Activated CD8-positive, alpha-beta T cell treated with anti-CD3 and anti-CD28 coated beads, Interleukin-2, amount 10 ng/mL, durations not matched to agents 7 days and 5 days (primary cell): ENCODE measurements around the gene CTTNBP2NL. TPM values are rescaled to one million over a fixed set of nuclear protein-coding genes. Genes with fewer than 3 reads are reported as not detected.

ENCODE experiments used
- ATAC-seq: fragments of 150-1000 bp; cut with Tn5 transposase; one replicate; pipeline ENCODE4 v1.10.0; 2021; ENCODE audit warnings: moderate library complexity
- CTCF ChIA-PET: fragments of 350-600 bp; sonication (Branson Sonifier 250); formaldehyde crosslinking; loops from one replicate; lab custom pipeline; 2021; ENCODE audit warnings: antibody characterized with exemption; lab: Charles Lee
- POLR2A ChIA-PET: fragments of 350-600 bp; sonication (Branson Sonifier 250); formaldehyde crosslinking; loops from one replicate; lab custom pipeline; 2021; ENCODE audit warnings: antibody characterized with exemption; lab: Charles Lee
- DNase-seq: peaks from one replicate; pipeline ENCODE4 v3.0.0-alpha.2; 2020
- H3K27ac Mint-ChIP-seq: one replicate; pipeline ENCODE4 v1.8.0; 2021; ENCODE audit warnings: mild to moderate bottlenecking, mixed read lengths
- H3K27me3 Mint-ChIP-seq: one replicate; pipeline ENCODE4 v1.8.0; 2021; ENCODE audit warnings: low read depth, mixed read lengths
- H3K36me3 Mint-ChIP-seq: one replicate; pipeline ENCODE4 v1.8.0; 2021; ENCODE audit warnings: low read depth, mixed read lengths
- H3K4me1 Mint-ChIP-seq: one replicate; pipeline ENCODE4 v1.8.0; 2021; ENCODE audit warnings: low read depth, mixed read lengths
- H3K4me3 Mint-ChIP-seq: one replicate; pipeline ENCODE4 v1.8.0; 2021; ENCODE audit warnings: mild to moderate bottlenecking, mixed read lengths
- H3K9me3 Mint-ChIP-seq: one replicate; pipeline ENCODE4 v1.8.0; 2022; ENCODE audit warnings: mixed read lengths; ENCODE audit not compliant: insufficient read depth
- microRNA-seq: library from miRNA; unstranded; fragments of <30 nt; microRNA quantifications from one replicate; pipeline ENCODE4 v1.2.0, GENCODE V29; 2022
- total RNA-seq, 2 experiments: library from RNA; stranded (reverse); gene quantifications; one replicate each; pipeline ENCODE4 v1.2.3, GENCODE V29; 2021

The CTTNBP2NL gene
- total RNA-seq, 2 experiments from 2014 or later, result 0.53 to 0.57 TPM

DNA sequence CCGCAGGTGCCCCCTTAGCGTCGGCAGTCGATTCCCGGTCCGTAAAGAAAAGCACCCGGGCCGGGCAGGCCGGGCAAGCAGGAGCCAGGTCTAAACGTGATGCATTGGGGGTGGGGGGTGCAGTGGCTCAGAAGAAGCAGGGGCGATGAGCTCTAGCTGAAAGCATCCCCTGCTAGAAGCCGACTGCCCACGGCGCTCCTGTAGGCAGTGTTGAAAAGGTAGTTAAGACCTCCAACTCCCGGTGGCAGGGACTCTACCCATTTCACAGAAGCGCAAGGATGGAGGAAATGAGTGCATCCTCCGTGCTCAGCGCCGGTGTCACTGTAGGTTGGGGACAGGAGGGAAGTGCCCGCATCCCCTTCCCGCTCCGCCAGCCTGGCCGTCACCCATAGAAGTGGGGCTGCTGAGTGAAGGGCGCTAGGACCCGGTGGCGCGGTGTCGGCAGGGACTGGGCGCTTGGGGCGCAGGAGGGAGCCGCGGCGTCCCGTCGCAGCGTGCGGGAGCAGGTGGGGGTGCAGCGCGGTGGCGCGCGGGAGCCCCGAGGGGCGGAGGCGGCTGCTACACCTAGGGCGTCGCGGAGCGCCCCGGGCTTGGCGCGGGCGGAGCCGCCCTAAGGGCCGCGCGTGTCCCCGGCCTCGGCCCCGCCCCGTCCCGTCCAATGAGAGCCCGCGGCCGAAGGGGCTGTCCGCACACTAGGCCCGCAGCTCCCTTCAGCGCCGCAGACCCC is 112.4 kb downstream of the CTTNBP2NL start, which contains the start of gene WNT2B:
Gene WNT2B, plus strand, starts transcription at position 688 of the 727 bp plus-strand sequence. CDS start 298 bp downstream, outside the sequence.
- H3K9me3 Mint-ChIP-seq, result no peaks in the 10 kb centered on the region
- peaks cover 43% of the 10 kb centered on the region for H3K27me3 Mint-ChIP-seq
- ATAC-seq (peak; percentile 84), DNase-seq (peak; percentile 61)
- H3K27ac Mint-ChIP-seq, result no peak within 1 kb of the TSS
- H3K36me3 Mint-ChIP-seq, result no peaks in the 10 kb centered on the region
- peak within 1 kb of the TSS; percentile 67 for H3K4me3 Mint-ChIP-seq
- peaks cover 11% of the 10 kb centered on the region for H3K4me1 Mint-ChIP-seq
- CTCF ChIA-PET, result interaction anchor here (0.7 to 1.3 kb wide), 2 partner anchors 134 to 327 kb away, joined by 3 read pairs; no protein-coding TSS in a partner anchor
- POLR2A ChIA-PET, result interaction anchor here (0.9 to 1.4 kb wide), 2 partner anchors 34 to 110 kb away, joined by 3 to 4 read pairs; no protein-coding TSS in a partner anchor

DNA sequence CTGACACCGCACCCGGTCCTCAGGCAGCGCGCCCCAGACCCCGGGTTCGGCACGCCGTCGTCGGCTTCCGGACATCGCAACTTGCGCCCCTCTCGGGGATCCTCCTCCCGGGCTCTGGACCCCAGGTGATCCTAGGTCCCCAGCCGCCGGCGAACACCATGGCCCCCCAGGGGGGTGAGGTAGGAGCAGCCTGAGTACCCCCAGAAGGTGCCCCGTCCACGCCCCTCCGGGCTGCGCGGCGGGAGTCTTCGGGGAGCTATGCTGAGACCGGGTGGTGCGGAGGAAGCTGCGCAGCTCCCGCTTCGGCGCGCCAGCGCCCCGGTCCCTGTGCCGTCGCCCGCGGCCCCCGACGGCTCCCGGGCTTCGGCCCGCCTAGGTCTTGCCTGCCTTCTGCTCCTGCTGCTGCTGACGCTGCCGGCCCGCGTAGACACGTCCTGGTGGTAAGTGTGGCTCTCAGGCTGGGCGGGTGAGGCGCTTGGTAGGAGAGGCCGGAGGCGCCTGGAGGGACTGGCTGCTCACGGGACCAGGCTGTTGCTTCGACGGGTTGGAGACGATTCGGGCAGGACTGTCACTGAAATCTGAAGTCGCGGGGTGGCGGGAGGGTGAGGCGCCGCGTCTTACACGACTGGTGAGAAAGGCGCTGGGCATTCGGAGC is 113.1 kb downstream of the CTTNBP2NL start:
- Mint-ChIP-seq H3K4me1 (peaks cover 11% of the 10 kb centered on the region), H3K4me3 (peak overlapping the region; percentile 22), H3K27me3 (peaks cover 38% of the 10 kb centered on the region), H3K9me3 (no peaks in the 10 kb centered on the region), H3K27ac (no peak overlapping the region), H3K36me3 (no peaks in the 10 kb centered on the region)
- DNase-seq (no peak), ATAC-seq (peak; percentile 59)
- ChIA-PET CTCF (interaction anchor here (1.3 kb wide), 1 partner anchor 135 kb away, joined by 3 read pairs; no protein-coding TSS in a partner anchor), POLR2A (interaction anchor here (1.4 kb wide), 1 partner anchor 34 kb away, joined by 4 read pairs; no protein-coding TSS in a partner anchor)

DNA sequence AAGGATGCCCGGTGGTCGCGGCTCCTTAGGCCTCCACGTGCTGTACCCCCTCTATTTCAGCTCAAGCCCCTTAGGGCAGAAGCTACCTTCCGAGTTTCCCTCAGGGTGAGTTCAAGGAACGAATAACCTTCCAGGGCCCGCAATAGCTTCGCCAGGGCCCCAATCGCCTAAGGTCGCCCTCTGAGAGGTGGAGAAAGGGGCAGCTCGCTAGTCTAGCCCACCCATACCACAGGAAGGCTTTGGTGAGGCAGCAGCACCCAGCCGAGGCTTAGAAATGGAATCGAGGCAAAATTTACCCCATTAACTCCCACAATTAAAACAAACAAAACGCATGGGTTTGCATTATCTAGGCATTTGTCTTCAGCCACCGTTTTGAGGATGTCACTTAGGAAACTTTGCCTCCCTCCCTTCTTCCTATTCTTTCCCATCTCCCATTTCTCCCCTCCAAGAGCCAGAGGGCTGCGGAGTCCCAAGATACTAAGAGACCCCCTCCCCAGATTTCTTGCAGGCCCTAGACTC is 113.7 kb downstream of the CTTNBP2NL start:
- no peak for ATAC-seq
- no peak overlapping the region for H3K27ac Mint-ChIP-seq
- ChIA-PET POLR2A (interaction anchor here (1.4 kb wide), 1 partner anchor 33 kb away, joined by 4 read pairs; no protein-coding TSS in a partner anchor), CTCF (no interaction called here)
- H3K4me3 Mint-ChIP-seq, result peak overlapping the region; percentile 22
- peaks cover 33% of the 10 kb centered on the region for H3K27me3 Mint-ChIP-seq
- H3K36me3 Mint-ChIP-seq, result no peaks in the 10 kb centered on the region
- no peaks in the 10 kb centered on the region for H3K9me3 Mint-ChIP-seq
- DNase-seq, result no peak
- peaks cover 11% of the 10 kb centered on the region for H3K4me1 Mint-ChIP-seq

DNA sequence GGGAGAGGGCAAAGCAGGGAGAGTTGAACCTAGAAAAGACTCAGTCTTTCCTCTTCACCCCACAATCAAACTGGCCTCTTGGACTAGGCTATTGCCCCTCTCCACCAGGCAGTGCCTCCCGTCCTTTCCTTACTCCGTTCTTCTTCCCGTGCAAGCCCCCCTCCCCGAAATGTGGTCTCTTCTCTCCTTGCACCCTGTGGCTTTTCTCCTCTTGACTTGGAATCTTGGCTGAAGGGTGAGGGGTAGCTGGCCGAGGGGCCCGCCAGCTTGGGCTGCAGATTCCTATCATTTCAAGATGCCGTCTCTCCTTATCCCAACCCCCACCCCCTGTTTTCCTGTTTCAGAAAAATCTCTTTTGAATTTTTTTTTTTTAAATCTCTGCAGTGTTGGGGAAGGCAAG is 114.3 kb downstream of the CTTNBP2NL start:
- CTCF ChIA-PET, result no interaction called here
- H3K9me3 Mint-ChIP-seq, result no peaks in the 10 kb centered on the region
- no peak for ATAC-seq
- H3K4me3 Mint-ChIP-seq, result no peak overlapping the region
- H3K27ac Mint-ChIP-seq, result no peak overlapping the region
- peaks cover 29% of the 10 kb centered on the region for H3K27me3 Mint-ChIP-seq
- H3K36me3 Mint-ChIP-seq, result no peaks in the 10 kb centered on the region
- peaks cover 11% of the 10 kb centered on the region for H3K4me1 Mint-ChIP-seq
- POLR2A ChIA-PET, result no interaction called here
- no peak for DNase-seq

Small RNA genes within 50 kb of the gene (microRNA-seq; reads per million reads assigned to microRNA genes)
- gene MIR4256, result not detected

Other genes with a start within 250 kb of the CTTNBP2NL start
- gene WNT2B, start 112.8 kb downstream of the CTTNBP2NL start, total RNA-seq, result not detected
- 10 to 100 TPM; 12.3 to 12.5 TPM for gene ST7L, start 222.9 kb downstream of the CTTNBP2NL start, total RNA-seq
- 100 to 1,000 TPM; 279 to 280 TPM for gene CAPZA1, start 223.6 kb downstream of the CTTNBP2NL start, total RNA-seq